MM.1S (cell line): ENCODE results near the gene PARP1.

Experiments
- DNase-seq: peaks from one replicate; pipeline ENCODE4 v3.0.0-alpha.2; 2015
- H2AFZ ChIP-seq: fragments of 300-600 bp; sonication (generic); 2 replicates; pipeline ENCODE4 v1.6.0; 2016; ENCODE audit warnings: antibody characterized with exemption, low read length
- H3F3A ChIP-seq: fragments of 300-600 bp; sonication (generic); 2 replicates; pipeline ENCODE4 v1.6.1; 2016; ENCODE audit warnings: mild to moderate bottlenecking, antibody characterized with exemption, low read length, moderate library complexity, mixed read lengths; ENCODE audit not compliant: insufficient read depth
- H3K27ac ChIP-seq: fragments of 300-600 bp; sonication (generic); 2 replicates; pipeline ENCODE4 v1.5.1; 2016; ENCODE audit warnings: mild to moderate bottlenecking, low read length
- H3K27me3 ChIP-seq: fragments of 300-600 bp; sonication (generic); replicated peaks from 2 replicates; pipeline ENCODE4 v1.6.0; 2016; ENCODE audit warnings: low read length; ENCODE audit not compliant: insufficient read depth
- H3K36me3 ChIP-seq: fragments of 300-600 bp; sonication (generic); replicated peaks from 2 replicates; pipeline ENCODE4 v1.6.1; 2016; ENCODE audit warnings: mild to moderate bottlenecking, low read length, mixed read lengths; ENCODE audit not compliant: insufficient read depth
- H3K4me1 ChIP-seq: fragments of 300-600 bp; sonication (generic); 2 replicates; pipeline ENCODE4 v1.6.1; 2016; ENCODE audit warnings: low read length, mixed read lengths
- H3K4me2 ChIP-seq: fragments of 300-600 bp; sonication (generic); 2 replicates; pipeline ENCODE4 v1.6.0; 2016; ENCODE audit warnings: low read depth, low read length
- H3K4me3 ChIP-seq: fragments of 300-600 bp; sonication (generic); 2 replicates; pipeline ENCODE4 v1.5.1; 2016; ENCODE audit warnings: low read length, mixed read lengths
- H3K79me2 ChIP-seq: fragments of 300-600 bp; sonication (generic); 2 replicates; pipeline ENCODE4 v1.6.1; 2016; ENCODE audit warnings: mixed run types, low read length, mixed read lengths
- H3K9ac ChIP-seq: fragments of 300-600 bp; sonication (generic); 2 replicates; pipeline ENCODE4 v1.6.1; 2016; ENCODE audit warnings: low read length, mixed read lengths
- H3K9me2 ChIP-seq: fragments of 300-600 bp; sonication (generic); replicated peaks from 2 replicates; pipeline ENCODE4 v1.6.1; 2016; ENCODE audit warnings: mild to moderate bottlenecking, low read length, mixed read lengths; ENCODE audit not compliant: insufficient read depth
- H3K9me3 ChIP-seq: fragments of 300-600 bp; sonication (generic); replicated peaks from 2 replicates; pipeline ENCODE4 v1.6.1; 2016; ENCODE audit warnings: mild to moderate bottlenecking, low read length, mixed read lengths; ENCODE audit not compliant: insufficient read depth
- H4K20me1 ChIP-seq: fragments of 300-600 bp; sonication (generic); 2 replicates; pipeline ENCODE4 v1.6.1; 2016; ENCODE audit warnings: mild to moderate bottlenecking, low read length, moderate library complexity, mixed read lengths; ENCODE audit not compliant: insufficient read depth
- EZH2 ChIP-seq: fragments of 300-600 bp; sonication (generic); optimal IDR thresholded peaks from 2 replicates; pipeline ENCODE3; 2017; ENCODE audit warnings: low read depth, mild to moderate bottlenecking, antibody characterized with exemption, low read length, mixed read lengths
- EZH2phosphoT487 ChIP-seq: fragments of 300-600 bp; sonication (generic); IDR thresholded peaks from 2 replicates; pipeline ENCODE4 v1.6.1; 2018; ENCODE audit warnings: antibody characterized with exemption, low read length
- TF ChIP-seq, protein P1 (sequence below): fragments of 300-600 bp; sonication (generic); IDR thresholded peaks from 2 replicates; pipeline ENCODE4 v1.5.1; 2016; ENCODE audit warnings: antibody characterized with exemption, low read length, mixed read lengths

PARP1 gene

DNA sequence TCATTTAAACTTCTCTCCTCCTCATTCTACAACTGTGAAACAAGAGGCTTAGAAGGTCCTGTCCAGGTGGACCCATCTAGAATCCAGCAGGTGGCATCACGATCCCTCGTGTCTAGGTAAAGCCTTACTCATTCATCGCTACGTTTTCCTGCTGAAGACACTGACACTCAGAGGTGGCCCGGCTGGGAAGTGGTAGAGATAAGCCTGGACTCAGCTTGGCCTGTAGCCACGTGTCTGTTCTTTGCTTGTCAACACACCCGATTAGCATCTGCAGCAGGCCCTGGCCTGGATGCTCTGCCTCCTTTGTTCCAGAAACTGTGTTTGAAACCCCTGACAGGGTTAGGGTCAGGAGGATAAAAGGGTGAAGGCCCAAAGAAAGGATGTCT lies 43.4 kb downstream of the PARP1 start:
- TF ChIP-seq EZH2 (no peak), EZH2phosphoT487 (no peak)
- TF ChIP-seq, protein P1, sequence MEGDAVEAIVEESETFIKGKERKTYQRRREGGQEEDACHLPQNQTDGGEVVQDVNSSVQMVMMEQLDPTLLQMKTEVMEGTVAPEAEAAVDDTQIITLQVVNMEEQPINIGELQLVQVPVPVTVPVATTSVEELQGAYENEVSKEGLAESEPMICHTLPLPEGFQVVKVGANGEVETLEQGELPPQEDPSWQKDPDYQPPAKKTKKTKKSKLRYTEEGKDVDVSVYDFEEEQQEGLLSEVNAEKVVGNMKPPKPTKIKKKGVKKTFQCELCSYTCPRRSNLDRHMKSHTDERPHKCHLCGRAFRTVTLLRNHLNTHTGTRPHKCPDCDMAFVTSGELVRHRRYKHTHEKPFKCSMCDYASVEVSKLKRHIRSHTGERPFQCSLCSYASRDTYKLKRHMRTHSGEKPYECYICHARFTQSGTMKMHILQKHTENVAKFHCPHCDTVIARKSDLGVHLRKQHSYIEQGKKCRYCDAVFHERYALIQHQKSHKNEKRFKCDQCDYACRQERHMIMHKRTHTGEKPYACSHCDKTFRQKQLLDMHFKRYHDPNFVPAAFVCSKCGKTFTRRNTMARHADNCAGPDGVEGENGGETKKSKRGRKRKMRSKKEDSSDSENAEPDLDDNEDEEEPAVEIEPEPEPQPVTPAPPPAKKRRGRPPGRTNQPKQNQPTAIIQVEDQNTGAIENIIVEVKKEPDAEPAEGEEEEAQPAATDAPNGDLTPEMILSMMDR = no peak
- no peak overlapping the region for H3K27ac ChIP-seq
- no peak for DNase-seq

DNA sequence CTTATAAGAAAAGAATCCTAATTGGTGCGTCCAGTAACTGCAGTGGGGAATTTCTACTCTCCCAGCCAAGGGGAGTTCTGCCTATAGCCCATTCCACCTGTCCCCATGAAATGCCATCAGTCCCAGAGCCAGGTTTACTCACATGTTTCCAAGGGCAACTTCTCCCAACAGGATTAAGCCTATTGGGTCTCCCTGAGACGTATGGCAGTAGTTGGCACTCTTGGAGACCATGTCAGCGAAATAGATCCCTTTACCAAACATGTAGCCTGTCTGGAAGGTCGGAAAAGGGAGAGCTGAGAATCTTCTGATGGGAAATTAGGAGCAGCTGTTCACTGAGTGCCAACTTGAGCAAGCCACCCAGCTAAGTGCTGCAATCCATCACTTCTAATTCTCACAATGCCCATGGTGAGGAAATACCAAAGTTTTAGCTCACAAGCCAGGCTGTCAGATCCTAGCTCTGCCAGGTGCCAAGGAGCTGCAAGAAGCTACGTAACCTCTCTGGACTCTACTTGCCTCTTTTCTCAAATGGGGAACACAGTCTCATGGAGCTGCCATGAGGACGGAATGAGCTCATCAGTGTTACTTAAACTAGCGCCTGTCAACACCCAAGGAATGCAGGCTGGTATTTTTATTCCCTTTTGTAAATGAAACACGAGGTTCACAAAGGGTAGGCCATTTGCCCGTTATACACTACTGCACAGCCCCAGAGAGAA lies 43.9 kb downstream of the PARP1 start:
- no peak for DNase-seq
- Histone ChIP-seq H3K4me3 (no peak overlapping the region), H3K27me3 (no peaks in the 10 kb centered on the region), H3K27ac (no peak overlapping the region), H3K4me2 (no peak overlapping the region), H3K9me2 (no peaks in the 10 kb centered on the region), H3K9ac (no peak overlapping the region), H3K36me3 (peaks cover 73% of the 10 kb centered on the region), H3K9me3 (no peaks in the 10 kb centered on the region), H3F3A (no peaks in the 10 kb centered on the region; the same call in 1 of the 2 replicates), H3K4me1 (no peaks in the 10 kb centered on the region; the same call in 1 of the 2 replicates), H3K79me2 (peaks cover 20% of the 10 kb centered on the region; the same call in 1 of the 2 replicates), H4K20me1 (no peaks in the 10 kb centered on the region), H2AFZ (no peak overlapping the region)
- no peak for TF ChIP-seq EZH2phosphoT487
- no peak for TF ChIP-seq EZH2
- TF ChIP-seq, protein P1 = no peak

More for the DNA sequence above, 43.4 kb downstream of the PARP1 start:
- Histone ChIP-seq H2AFZ (no peak overlapping the region), H3K9me3 (no peaks in the 10 kb centered on the region), H3K4me3 (no peak overlapping the region), H3K9ac (no peak overlapping the region), H3F3A (no peaks in the 10 kb centered on the region), H3K4me1 (no peaks in the 10 kb centered on the region), H3K9me2 (no peaks in the 10 kb centered on the region), H3K36me3 (peaks cover 78% of the 10 kb centered on the region), H3K27me3 (no peaks in the 10 kb centered on the region), H4K20me1 (no peaks in the 10 kb centered on the region), H3K4me2 (no peak overlapping the region), H3K79me2 (peaks cover 25% of the 10 kb centered on the region; the same call in 1 of the 2 replicates)

DNA sequence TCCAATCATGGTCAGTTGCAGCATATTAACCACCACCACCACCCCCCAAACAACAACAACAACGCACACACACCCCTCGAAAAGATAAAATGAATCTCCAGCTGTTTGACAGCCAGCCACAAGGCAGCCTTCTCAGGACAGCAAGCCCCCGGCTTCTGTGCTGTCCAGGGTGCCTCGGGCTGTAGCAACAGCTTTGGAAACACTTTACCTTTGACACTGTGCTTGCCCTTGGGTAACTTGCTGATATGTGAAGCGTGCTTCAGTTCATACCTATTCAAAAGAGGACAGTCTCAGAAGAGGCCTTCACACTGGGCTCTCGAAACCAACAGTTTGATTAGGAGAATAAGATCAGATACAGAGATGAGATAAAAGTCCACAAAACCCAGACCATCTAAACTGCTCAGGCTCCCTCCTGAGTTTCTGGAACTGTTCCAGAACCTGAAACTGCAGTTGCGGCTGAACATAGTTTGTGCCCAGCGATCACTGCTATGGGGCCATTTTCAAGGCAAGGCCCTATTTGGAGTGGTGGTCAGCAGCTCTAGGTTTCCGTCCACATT lies 44.9 kb downstream of the PARP1 start:
- Histone ChIP-seq H3K27ac (no peak overlapping the region), H3K9me2 (no peaks in the 10 kb centered on the region), H3K9me3 (no peaks in the 10 kb centered on the region), H2AFZ (no peak overlapping the region), H4K20me1 (no peaks in the 10 kb centered on the region), H3K4me3 (no peak overlapping the region), H3K36me3 (peaks cover 63% of the 10 kb centered on the region), H3K4me2 (no peak overlapping the region), H3F3A (peaks cover 5% of the 10 kb centered on the region; the same call in 1 of the 2 replicates), H3K9ac (no peak overlapping the region), H3K27me3 (no peaks in the 10 kb centered on the region), H3K79me2 (peaks cover 15% of the 10 kb centered on the region; the same call in 1 of the 2 replicates), H3K4me1 (peaks cover 6% of the 10 kb centered on the region)
- TF ChIP-seq EZH2phosphoT487 (no peak), EZH2 (no peak)
- TF ChIP-seq, protein P1 = no peak
- DNase-seq = no peak
